Pancreas (tissue), 10 donors: Measurements from ENCODE around the gene CES3. TPM values are rescaled to one million over a fixed set of nuclear protein-coding genes. Genes with fewer than 3 reads are reported as not detected.

Experiments
- ATAC-seq, 4 donors: fragments of 200-7000 bp; cut with Tn5 transposase; one replicate each; pipeline versions ENCODE4 v1.8.0 to v1.9.1; 2020; ENCODE audit warnings: mild to moderate bottlenecking in 4 of 4, moderate library complexity in 4 of 4
- DNase-seq, 6 donors: peaks; one replicate each; pipeline ENCODE4 v3.0.0-alpha.2; 2020
- FAIRE-seq: peaks from 2 replicates; lab custom pipeline; 2012; peaks lifted over from hg19 to GRCh38; lab: Jason Lieb, UNC
- H3K27ac ChIP-seq, 4 donors: fragments of 200-600 bp; sonication (generic); 1 replicate in 3 of 4; 2 replicates in 1 of 4; pipeline versions ENCODE4 v1.5.0 to v1.8.0; 2020
- H3K27me3 ChIP-seq, 4 donors: fragments of 200-600 bp; one replicate each; pipeline ENCODE4 v1.8.0; 2021
- H3K36me3 ChIP-seq, 3 donors: fragments of 200-600 bp; sonication (generic) in 1 of 3; one replicate each; pipeline versions ENCODE4 v1.5.0 to v1.8.0; 2020 to 2021
- H3K4me1 ChIP-seq, 3 donors: fragments of 200-600 bp; one replicate each; pipeline ENCODE4 v1.8.0; 2021
- H3K4me3 ChIP-seq, 4 donors: fragments of 200-600 bp; sonication (generic) in 2 of 4; one replicate each; pipeline versions ENCODE4 v1.5.0 to v1.8.0; 2020 to 2021
- H3K9me3 ChIP-seq, 4 donors: fragments of 200-600 bp; one replicate each; pipeline ENCODE4 v1.8.0; 2021
- CTCF ChIP-seq, 4 donors: fragments of 200-600 bp; sonication (generic) in 3 of 4; IDR thresholded peaks; one replicate each; pipeline versions ENCODE4 v1.5.0 to v1.8.0; 2021; ENCODE audit warnings: antibody characterized with exemption in 4 of 4
- WGBS, 2 donors: extraction: QIAGEN DNeasy Blood & Tissue Kit; methylation state at CpG; one replicate each; pipeline ENCODE4 v1.1.7; 2013; 5-methylcytosine and 5-hydroxymethylcytosine counted together
- intact Hi-C, 3 donors: fragments of 100-400 bp; cut with DNase I; formaldehyde crosslinking; loops; one replicate each; pipeline versions ENCODE4 v1.11.1 to v1.14.2; 2022
- polyA plus RNA-seq, 2 donors: library from polyadenylated mRNA; stranded (reverse); fragments of 200-250 nt; gene quantifications; one replicate each; pipeline ENCODE4 v1.2.3, GENCODE V29; 2013
- total RNA-seq, 6 donors: library from RNA; stranded (reverse); fragmentation: NEBNext Ultra II Directional in 4 of 6; extraction: Animal tissue kit (Norgen Biotek cat#: 25700) in 4 of 6; gene quantifications; one replicate each; pipeline versions ENCODE4 v1.2.1 to v1.2.4, GENCODE V29; 2021 to 2023
- donor health status: healthy with polysubstance abuse.
- donor health status: DM: no; HTN: no; CAD: no; lungs with moderate emphysema.
- donor health status: DM: no; HTN: no; CAD: no.
- donor health status: control.
- donor health status: control.
- donor health status: Bipolar disorder and iron deficiency.
- donor health status: DM: yes; HTN: yes; CAD: no.
- donor health status: DM: no; HTN: no; CAD: no.
- donor health status: DM: no; HTN: no; CAD: no.
- donor health status: DM: yes; HTN: yes; CAD: no.

CES3 gene
- total and polyA plus RNA-seq, 8 donors, result 1.9 to 7.3 (median 5.2) TPM

- ATAC-seq, result no peak
- intact Hi-C loops, result loop anchor here in 1 of 3 donors (5.0 to 10.0 kb wide), 2 partner anchors 140 to 168 kb away; partner anchors contain the start of genes FBXL8, MATCAP1 and TRADD
- H3K4me3 ChIP-seq, result no peak overlapping the region
- no peak for FAIRE-seq
- DNase-seq, result peak in 1 of 6 donors; percentile 21
- H3K9me3 ChIP-seq, result no peaks in the 10 kb centered on the region
- no peaks in the 10 kb centered on the region for H3K27me3 ChIP-seq
- no peak overlapping the region for H3K27ac ChIP-seq
- WGBS, 2 donors, result 67 to 79% methylated on average over 5 of the region's 5 CpGs
- no peak for TF ChIP-seq CTCF (IDR thresholded peaks at IDR 0.05)
- no peaks in the 10 kb centered on the region for H3K36me3 ChIP-seq
- no peaks in the 10 kb centered on the region for H3K4me1 ChIP-seq
These were observed 55.8 kb downstream of the CES3 start for GRCh38 chr16:67016681-67017420.

- Histone ChIP-seq H3K4me3 (no peak overlapping the region), H3K4me1 (no peaks in the 10 kb centered on the region), H3K27me3 (no peaks in the 10 kb centered on the region), H3K36me3 (no peaks in the 10 kb centered on the region), H3K27ac (no peak overlapping the region), H3K9me3 (no peaks in the 10 kb centered on the region)
- no peak for TF ChIP-seq CTCF (IDR thresholded peaks at IDR 0.05)
- intact Hi-C loops, result loop anchor here in 1 of 3 donors (5.0 to 10.0 kb wide), 2 partner anchors 140 to 167 kb away; partner anchors contain the start of genes FBXL8, MATCAP1 and TRADD
- peak in 1 of 6 donors; percentile 22 for DNase-seq
- FAIRE-seq, result no peak
- no peak for ATAC-seq
- 80 to 83% methylated on average over 4 of the region's 4 CpGs for WGBS, 2 donors
These were observed 56.3 kb downstream of the CES3 start for GRCh38 chr16:67017421-67017750.

DNA sequence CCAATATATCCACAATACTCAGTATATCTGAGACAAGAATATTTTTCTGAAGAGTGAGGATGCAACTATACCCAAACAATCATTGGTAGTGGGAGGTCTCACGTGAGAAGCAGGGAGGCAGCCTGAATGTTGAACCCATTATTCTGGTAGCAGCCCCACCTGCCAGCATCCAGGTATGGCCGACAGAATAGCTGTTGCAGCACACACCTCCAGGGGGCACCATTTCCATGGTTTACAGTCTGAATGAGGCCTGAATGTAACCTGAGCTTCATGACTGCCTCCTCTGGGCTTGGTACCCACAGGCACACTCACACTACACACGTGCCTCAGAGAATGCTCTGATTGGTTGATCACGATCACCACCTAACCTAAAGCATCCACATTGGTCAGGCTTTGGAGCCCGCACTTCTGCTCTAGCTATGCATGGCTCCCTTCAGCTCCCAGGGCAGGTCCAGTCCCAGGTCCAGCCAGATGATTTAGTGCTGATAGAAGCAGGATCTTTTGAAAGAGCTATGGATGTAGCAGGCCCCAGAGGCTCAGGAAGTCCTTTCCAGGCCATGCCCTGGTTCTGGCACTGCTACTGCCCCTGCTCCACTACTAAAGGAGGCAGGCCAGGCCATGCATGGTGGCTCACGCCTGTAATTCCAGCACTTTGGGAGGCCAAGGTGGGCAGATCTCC, 56.9 kb downstream of the CES3 start:
- ATAC-seq (peak; percentile 87 to 96 (median 90)), DNase-seq (peak; percentile 79 to 90 (median 84)), FAIRE-seq (no peak)
- intact Hi-C loops, result loop anchor here in 1 of 3 donors (5.0 to 10.0 kb wide), 2 partner anchors 139 to 167 kb away; partner anchors contain the start of genes FBXL8, MATCAP1 and TRADD
- Histone ChIP-seq H3K4me1 (peaks cover 0 to 6% (median 4%) of the 10 kb centered on the region in 3 donors), H3K4me3 (no peak overlapping the region), H3K36me3 (no peaks in the 10 kb centered on the region), H3K27me3 (no peaks in the 10 kb centered on the region), H3K27ac (no peak overlapping the region), H3K9me3 (no peaks in the 10 kb centered on the region)
- 24 to 31% methylated on average over 6 of the region's 6 CpGs for WGBS, 2 donors
- TF ChIP-seq CTCF (IDR thresholded peaks at IDR 0.05), result peak; percentile 56 to 71 (median 64)

DNA sequence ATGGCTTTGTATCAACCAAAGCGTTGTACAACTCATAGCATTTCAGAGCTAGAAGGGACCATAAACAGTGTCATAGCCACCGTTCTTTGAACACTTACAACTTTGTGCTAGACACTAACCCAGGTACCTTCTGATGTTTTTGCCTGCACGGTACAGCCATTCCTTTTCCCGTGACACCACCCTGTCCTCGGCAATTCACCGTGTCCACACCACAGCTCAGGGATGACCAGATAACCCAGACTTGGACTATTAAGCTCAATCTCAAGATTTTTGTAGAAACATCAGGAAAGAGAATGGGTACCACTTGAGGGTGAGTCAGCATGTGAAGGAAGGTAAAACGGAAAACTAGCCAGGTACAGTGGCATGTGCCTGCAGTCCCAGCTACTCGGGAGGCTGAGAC, 58.1 kb downstream of the CES3 start:
- intact Hi-C loops, result loop anchor here in 1 of 3 donors (5.0 to 10.0 kb wide), 2 partner anchors 138 to 166 kb away; partner anchors contain the start of genes FBXL8, MATCAP1 and TRADD

More for the DNA sequence above, 58.1 kb downstream of the CES3 start:
- H3K4me3 ChIP-seq, result no peak overlapping the region
- no peaks in the 10 kb centered on the region for H3K9me3 ChIP-seq
- no peak for FAIRE-seq
- no peaks in the 10 kb centered on the region for H3K36me3 ChIP-seq
- no peak overlapping the region for H3K27ac ChIP-seq
- TF ChIP-seq CTCF (IDR thresholded peaks at IDR 0.05), result no peak
- 62 to 79% methylated on average over 8 of the region's 8 CpGs for WGBS, 2 donors
- ATAC-seq, result no peak
- DNase-seq, result peak in 1 of 6 donors; percentile 3
- peaks cover 0 to 7% (median 5%) of the 10 kb centered on the region in 3 donors for H3K4me1 ChIP-seq
- no peaks in the 10 kb centered on the region for H3K27me3 ChIP-seq
